Loucy (cell line): ENCODE results near the gene PAQR7.

Source experiments
- CTCF ChIP-seq: fragments of 200-600 bp; sonication (generic); conservative IDR thresholded peaks from 2 replicates; pipeline ENCODE4 v1.5.1; 2014; ENCODE audit warnings: mild to moderate bottlenecking, antibody characterized with exemption, low read length
- EZH2phosphoT487 ChIP-seq: fragments of 200-600 bp; IDR thresholded peaks from 2 replicates; pipeline ENCODE4 v1.6.1; 2018; ENCODE audit warnings: antibody characterized with exemption, mild to moderate bottlenecking, moderate library complexity, borderline replicate concordance

- TF ChIP-seq CTCF (no peak), EZH2phosphoT487 (no peak)
These were observed 54.4 kb downstream of the PAQR7 start for GRCh38 chr1:25821112-25821476.
